GM21576 (cell line): ENCODE data around the gene MOB1A.
"Not testable (repeated sequence)": the region's sequence is repeated elsewhere in the genome, so short reads cannot be mapped to it uniquely, and the experiment has no call there.

Experiments
- ATAC-seq: cut with Tn5 transposase; IDR thresholded peaks from one replicate; pipeline ENCODE4 v1.9.1; 2021; ENCODE audit warnings: mild to moderate bottlenecking, moderate library complexity; ENCODE audit not compliant: unreplicated experiment

Gene MOB1A

DNA sequence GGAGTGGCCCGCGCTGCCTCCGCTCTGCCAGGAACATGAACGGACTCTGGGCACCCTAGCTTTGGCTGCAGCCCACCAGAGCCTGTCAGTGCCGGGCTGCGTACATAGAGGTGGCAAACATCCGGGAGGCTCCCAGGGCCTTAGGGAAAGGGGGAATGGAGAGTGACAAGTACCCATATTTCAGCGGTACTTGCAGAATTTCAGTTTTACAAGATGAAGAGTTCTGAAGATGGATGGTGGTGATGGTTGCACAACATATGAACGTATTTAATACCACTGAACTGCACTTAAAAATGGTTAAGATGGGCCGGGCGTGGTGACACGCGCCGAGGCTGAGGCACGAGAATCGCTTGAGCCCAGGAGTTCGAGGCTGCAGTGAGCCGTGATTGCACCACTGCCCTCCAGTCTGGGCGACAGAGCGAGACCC, 20.6 kb upstream of the MOB1A start:
- ATAC-seq = no peak

DNA sequence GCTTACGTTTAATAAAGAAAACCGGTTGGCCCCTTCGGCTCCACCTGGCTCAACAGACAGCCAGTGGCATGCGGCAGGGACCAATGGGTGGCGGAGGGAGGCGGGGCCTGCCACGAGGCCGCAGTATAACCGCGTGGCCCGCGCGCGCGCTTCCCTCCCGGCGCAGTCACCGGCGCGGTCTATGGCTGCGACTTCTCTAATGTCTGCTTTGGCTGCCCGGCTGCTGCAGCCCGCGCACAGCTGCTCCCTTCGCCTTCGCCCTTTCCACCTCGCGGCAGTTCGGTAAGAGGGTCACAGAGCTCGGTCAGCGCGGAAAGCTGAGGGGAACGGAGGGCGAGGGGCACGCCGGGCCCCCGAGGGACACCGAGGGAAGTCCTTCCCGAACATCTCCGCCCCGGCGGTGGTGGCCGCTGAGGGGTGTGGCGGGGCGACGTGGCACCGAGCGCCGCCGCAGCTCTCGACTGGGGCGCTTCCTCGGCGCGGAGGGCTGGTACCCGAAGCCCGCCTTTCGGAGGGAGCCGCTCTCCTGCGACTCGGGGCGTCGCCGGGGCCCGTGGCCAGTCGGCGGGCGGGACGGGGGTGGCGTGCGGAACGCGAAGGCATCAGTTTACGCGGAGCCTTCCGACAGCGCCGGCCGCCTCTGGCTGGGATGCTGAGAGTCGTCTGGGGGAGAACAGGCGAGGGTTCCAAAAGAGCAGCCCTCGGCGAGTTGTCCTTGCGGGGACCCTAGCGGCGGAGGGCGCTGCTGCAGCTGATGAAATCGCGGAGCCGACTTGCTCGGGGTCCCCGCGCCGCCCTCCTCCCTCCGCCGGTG, 20.0 kb upstream of the MOB1A start, which contains the start of gene MTHFD2:
Gene MTHFD2, plus strand, starts transcription at position 155 of the 814 bp plus-strand sequence. Its CDS starts 27 bp downstream, at position 182.
- peak; percentile 87 for ATAC-seq

- no peak for ATAC-seq
Observed at GRCh38 chr2:74198023-74198460, 19.4 kb upstream of the MOB1A start.

GRCh38 chr2:74197049-74197448, 18.4 kb upstream of the MOB1A start:
- ATAC-seq = no peak

- no peak for ATAC-seq
Observed at GRCh38 chr2:74194799-74195198, 16.1 kb upstream of the MOB1A start.

GRCh38 chr2:74191596-74192380, 13.1 kb upstream of the MOB1A start:
- no peak for ATAC-seq

DNA sequence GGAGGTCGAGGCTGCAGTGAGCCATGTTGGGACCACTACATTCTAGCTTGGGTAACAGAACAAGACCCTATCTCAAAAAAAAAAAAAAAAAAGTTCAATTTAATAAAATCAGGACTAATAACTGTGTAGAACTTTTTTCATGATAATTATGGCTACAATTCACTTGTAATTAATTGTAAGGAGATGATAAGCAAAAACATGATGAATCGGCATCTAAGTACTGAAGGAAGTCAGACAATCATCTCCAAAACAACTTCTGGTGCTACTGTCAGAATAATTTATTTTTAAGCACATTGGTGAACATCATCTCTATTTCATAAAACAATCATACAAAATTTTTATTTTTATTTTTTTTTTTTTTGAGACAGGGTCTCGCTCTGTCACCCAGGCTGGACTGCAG, 10.0 kb upstream of the MOB1A start:
- no peak for ATAC-seq

GRCh38 chr2:74188018-74188601, 9.4 kb upstream of the MOB1A start:
- ATAC-seq = no peak

DNA sequence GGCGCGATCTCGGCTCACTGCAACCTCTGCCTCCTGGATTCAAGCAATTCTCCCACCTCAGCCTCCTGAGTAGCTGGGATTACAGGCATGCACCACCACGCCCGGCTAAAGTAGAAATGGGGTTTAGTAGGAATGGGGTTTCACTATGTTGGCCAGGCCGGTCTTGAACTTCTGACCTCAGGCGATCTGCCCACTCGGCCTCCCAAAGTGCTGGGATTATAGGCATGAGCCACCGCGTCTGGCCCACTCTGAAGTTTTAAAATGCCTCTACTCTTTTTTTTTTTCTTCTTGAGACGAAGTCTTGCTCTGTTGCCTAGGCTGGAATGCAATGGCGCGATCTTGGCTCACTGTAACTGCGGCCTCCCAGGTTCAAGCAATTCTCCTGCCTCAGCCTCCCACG, 8.0 kb upstream of the MOB1A start:
- not testable (repeated sequence) for ATAC-seq

DNA sequence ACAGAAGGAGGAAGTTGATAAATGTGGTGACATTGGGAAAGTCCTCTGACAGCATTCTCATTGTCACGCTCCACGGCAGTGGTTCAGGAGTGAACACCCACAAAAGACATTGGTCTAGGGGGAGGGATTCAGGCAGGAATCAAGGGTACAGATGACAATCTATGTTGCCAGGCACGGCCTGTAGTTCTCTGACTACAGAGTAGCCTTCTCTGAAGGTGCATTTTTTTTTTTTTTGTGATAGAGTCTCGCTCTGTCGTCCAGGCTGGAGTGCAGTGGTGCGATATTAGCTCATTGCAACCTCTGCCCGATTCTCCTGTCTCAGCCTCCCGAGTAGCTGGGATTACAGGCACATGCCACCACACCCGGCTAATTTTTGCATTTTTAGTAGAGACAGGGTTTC, 7.4 kb upstream of the MOB1A start:
- peak; percentile 48 for ATAC-seq

DNA sequence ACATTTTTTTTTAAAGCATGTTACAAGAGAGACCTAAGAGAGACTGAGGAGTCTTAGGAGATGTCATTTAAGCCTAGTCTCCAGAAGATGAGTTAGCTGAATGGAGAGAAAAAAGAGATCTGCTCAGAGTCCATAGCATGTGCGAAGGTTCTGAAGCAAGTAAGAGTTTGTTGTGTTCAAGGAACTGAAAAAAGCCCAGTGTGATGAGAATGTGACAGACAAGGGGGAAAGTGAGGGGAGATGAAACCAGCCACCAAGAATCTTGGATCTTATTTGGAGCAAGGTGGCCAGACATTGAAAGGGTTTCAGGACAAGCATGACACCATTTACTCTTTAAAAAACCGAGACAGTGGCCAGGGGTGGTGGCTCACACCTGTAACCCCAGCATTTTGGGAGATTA, 5.2 kb upstream of the MOB1A start:
- ATAC-seq = no peak

DNA sequence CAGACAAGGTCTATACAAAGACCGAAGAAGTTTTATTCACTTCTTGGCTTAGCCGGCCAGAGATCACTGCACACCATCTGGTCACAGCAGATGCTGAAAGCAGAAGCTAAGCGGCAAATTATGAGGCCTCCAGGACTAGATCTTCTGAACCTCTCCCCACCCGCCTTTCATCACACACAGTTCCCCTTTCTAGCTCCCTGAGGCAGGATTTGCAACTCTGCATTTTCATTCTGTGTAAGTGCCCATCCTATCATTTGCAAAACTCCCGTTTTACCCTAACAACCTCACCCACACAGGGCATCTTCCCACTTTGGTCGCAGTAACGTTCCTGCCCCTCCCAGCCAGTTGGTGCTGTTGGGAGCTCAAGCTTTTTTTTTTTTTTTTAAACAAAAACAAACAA, 3.1 kb upstream of the MOB1A start:
- ATAC-seq = peak; percentile 35

- ATAC-seq = peak; percentile 3
Observed at GRCh38 chr2:74179063-74179865, 585 bp upstream of the MOB1A start.

GRCh38 chr2:74177696-74178095, 983 bp downstream of the MOB1A start:
- ATAC-seq = no peak

DNA sequence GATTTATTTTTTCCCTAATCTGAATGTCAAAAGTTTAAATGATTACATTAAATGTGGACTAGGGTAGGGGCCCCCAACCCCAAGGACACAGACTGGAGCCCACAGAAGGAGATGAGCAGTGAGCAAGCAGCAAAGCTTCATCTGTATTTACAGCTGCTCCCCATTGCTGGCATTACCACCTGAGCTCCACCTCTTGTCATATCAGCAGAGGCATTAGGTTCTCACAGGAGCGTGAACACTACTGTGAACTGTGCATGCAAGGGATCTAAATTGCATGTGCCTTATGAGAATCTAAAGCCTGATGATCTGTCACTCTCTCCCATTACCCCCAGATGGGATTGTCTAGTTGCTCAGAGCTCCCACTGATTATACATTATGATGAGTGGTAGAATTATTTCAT, 3.8 kb downstream of the MOB1A start:
- ATAC-seq = no peak

GRCh38 chr2:74168739-74169138, 9.9 kb downstream of the MOB1A start:
- ATAC-seq = no peak

GRCh38 chr2:74164761-74165160, 13.9 kb downstream of the MOB1A start:
- no peak for ATAC-seq

DNA sequence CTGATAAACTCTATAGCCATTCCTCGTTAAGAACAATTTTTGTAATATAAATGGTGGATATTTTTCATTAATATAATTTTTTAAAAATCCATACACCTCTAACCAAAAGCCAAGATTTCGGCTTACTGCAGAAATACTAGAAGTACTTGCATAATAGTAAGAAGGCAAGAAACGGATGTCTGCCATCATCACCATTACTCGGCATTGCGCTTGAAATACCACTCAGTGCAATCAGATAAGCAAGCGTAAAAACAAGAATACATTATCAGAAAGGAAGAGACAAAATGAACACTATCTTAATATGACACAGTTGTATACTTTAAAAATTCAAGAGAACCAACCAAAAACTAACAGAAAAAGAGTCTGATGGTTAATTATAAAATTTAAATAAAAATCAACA, 15.7 kb downstream of the MOB1A start:
- no peak for ATAC-seq

DNA sequence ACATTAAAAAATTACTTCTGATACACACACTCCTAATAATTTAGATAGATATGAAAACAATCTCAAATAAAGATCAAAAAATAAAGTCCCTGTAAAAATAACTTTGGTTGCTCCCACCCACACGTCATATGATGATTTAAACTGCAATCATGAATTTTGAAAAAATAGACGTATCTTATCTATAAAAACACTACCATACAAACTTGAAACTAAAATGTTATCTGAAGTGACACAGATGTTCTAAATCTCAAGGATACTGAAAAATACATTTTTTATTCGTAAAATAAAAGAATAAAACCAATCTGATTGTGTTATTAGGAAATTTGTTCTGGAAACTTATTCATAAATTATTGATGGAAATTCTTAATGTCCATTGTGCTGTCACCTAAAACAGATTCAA, 22.8 kb downstream of the MOB1A start:
- ATAC-seq = no peak

DNA sequence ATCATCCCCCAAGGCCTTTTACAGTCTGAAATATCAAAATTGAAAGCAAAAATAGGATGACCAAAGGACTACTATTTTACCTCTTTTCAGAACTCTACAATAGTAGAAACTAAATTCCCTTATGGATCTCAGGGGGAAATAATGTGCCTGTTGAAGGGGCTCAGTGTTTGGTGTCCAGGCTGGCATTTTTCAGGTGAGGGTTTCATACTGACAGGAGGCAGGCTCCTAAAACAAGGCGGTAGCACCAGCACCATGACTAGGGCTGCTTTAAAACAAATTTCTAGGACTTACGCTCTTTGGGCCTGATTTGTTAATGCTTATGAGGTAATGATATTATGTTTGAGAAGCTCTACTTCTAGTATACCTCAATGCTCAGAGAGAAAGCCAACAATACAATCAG, 25.7 kb downstream of the MOB1A start:
- ATAC-seq = no peak
